ENCODE measurements around the gene ZACN.

- TF ChIP-seq CTCF (IDR thresholded peaks at IDR 0.05; ENCODE audit: low read depth, low read length, poor library complexity, severe bottlenecking), result peak; percentile 37
- no peak for TF ChIP-seq EZH2phosphoT487 (IDR thresholded peaks at IDR 0.05; ENCODE audit: borderline replicate concordance, low read length)
These were observed 45.8 kb downstream of the ZACN start for GRCh38 chr17:76124582-76125390.

Measured in DOHH2 (cell line).